ENCODE data around the gene FIBP.

The FIBP gene

DNA sequence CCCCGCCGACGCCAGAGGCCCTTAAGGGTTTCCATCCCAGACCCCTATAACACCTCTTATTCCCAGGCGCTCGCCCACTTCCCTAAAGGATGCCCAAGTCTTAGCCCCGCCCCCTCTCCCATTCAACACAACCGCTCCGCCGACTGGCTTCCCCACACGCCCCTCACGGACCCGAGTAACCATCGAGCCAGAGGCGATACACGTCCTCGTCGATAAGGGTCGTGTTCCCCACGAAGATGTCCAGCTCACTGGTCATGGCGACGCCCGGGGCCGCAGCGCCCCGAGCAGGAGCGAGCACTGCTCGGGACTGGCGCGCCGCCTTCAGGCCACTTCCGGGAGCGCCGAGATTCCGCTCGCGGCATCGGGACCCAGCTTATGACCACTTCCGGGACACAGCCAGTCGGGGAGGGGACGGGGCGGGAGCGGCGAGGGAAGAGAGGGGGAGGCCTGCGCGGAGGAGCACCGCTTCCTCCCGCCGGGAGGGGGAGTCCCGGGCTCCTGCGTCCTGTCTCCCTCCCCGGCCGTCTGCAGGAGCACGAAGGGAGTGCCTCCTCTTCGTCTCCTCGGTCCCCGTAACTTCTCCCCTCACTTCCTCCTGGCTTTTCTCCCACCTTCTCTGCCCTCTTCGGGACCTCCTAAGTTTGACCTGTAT is at the start of gene FIBP:
Gene FIBP, minus strand, starts transcription at position 309 of the 652 bp plus-strand sequence. Its CDS starts 53 bp downstream, at position 256.
- peak in 55 of 56 donors; percentile 82 to 98 (median 95) for DNase-seq

DNA sequence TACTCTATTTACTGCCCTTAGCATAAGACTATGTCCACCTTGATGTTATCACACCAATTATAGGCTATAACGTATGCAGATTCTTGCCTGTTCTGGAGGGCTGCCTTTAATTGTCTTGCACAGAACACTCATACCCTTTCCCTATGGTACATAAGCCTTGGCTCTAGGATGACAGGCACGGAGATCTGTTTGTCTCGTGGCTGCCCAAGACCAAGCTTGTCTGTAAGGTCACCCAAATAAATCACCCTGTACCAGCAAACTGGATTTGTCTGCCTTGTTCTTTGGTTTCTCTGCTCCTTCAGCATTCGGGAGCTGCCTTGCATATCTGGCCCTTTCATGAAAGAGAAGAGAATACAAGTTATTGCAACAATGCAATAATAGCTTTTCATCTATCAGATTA is 49.5 kb upstream of the FIBP start:
- no peak for DNase-seq

DNA sequence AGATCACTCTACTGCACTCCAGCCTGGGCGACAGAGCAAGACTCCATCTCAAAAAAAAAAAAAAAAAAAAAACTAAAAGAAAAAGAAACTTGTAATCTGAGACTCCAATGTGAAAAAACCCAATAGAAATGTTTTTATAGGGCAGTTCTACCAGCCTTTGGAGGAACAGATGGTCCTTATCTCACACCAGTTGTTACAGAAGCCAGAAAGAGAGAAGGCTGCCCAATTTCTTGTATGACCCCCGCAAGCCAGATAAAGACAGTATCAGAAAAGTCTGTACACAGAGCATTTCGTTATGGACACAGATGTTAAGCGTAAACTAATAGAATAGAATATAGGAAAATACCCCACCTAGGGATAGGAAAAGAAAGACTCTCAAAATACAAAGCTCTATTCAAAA is 45.7 kb upstream of the FIBP start:
- no peak for DNase-seq

DNA sequence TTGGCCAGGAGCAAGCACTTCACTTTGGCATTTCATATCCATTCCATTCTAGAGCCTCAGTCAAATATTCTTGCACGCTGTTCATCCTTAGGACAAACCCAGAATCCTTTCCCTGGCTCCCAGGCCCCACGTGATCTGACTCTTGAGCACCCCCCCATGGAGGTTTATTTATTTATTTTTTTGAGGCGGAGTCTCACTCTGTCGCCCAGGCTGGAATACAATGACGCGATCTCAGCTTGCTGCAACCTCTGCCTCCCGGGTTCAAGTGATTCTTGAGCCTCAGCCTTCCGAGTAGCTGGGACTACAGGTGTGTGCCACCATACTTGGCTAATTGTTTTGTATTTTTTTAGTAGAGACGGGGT is 44.3 kb upstream of the FIBP start:
- no peak for DNase-seq

DNA sequence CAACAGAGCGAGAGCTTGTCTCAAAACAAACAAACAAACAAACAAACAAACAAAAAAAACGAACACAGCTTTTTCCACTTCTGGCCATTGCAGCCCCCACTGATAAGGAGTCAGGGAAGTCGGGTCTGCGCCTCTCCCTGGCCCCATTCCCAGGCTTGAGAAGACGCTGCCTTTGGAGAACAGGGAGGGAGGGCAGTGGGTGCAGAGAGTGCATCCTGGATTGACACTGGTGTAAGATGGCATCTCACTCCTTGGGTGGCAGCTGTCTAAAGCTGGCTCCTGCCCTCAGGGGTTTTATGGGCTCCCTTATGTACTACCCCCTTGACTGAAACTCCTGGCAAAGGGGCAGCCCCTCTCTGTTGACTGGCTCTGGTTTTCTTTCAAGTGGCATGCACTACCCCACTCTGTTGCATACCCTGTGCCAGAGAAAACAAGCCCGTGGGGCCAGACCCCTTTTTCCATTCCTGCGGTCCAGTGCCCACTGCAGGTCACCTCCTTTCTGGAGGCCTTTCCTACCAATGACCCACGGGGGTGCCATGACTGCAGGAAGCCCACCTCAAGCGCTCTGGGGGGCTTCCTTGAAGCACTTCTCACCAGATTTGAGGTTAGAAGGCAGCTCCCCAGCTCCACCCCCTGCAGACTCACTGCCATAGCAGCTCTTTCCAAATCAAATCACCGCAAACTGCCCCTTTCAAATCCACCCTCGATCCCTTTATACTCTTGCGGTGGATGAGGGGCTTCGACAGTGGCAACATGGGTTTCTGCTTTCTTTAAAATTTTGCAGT is 43.7 kb upstream of the FIBP start:
- DNase-seq, result no peak

DNA sequence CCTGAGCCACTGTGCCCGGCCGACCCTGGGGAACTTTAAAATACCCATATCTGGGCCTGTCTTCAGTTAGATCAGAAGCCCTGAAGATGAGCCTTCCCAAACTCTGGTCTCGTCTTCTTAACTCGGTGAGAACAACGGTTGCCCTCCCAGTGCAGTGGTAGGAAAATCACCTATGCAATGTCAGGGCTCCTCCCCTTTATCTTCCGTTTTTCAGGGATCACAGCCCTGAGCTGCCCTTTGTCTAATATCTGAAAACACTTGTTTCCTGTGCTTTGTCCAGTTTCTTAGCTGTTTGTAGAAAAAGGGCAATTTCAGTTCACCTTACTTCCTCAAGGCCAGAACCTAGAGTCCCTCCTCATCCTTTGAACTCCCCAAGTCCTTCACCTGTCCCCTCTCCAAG is 40.4 kb upstream of the FIBP start:
- no peak for DNase-seq

DNA sequence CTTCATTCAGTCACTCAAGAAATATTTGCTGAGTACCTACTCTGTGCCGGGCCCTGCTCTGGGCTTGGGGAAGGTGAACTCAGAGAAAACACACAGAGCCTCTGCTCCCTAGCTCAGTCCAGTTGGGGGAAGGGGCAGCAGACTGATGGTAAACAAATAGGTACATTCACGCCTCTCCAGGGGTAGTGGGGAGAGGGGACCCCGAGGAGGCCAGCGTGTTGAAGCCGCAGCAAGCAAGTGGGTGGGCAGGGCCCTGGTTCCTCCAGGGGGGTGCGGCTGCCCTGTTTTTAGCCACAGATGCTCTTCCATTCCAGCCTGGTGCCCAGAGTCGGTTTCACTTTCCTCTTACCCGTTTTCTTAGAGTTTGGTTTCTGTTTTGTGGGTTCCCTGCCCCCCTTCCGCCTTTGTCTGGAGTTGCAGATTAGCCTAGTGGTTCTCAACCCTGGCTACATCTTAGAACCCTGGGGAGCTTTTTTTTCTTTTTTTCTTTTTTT is 39.7 kb upstream of the FIBP start:
- DNase-seq, result peak in 2 of 56 donors; percentile 5 to 36

DNA sequence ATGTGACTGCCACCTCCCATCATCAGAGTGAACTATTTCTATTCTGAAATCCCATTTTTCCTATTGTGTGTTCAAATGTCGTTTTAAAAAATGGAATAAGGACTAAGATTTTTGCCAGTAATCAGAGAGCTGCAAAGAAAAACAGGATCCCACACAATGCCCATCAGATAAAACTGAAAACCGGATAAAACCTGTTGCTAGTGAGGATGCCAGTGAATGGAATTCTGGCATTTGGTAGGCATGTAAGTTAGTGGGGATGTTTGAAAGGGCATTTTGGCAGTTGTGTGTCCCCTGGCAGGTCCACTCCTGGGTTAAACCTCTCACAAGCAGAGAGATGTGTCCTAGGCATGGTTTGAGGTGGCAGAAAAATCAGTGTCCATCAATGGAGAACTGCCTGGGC is 37.1 kb upstream of the FIBP start:
- no peak for DNase-seq

DNA sequence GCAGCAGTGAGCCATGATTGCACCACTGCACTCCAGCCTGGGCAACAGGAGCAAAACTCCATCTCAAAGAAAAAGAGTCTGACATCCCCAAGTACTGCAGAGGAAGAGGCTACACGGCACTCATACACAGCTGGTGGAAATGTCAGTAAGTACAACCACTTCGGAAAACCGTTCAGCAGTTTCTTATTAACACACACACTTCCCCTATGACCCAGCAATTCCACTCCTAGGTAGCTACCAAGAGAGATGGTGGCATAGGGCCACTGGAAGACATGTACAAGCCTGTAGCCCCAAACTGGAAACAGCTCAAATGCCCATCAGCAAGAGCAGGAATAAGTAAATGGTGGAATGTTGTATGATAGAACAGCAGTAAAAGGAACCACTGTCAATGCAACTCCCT is 34.3 kb upstream of the FIBP start:
- no peak for DNase-seq

DNA sequence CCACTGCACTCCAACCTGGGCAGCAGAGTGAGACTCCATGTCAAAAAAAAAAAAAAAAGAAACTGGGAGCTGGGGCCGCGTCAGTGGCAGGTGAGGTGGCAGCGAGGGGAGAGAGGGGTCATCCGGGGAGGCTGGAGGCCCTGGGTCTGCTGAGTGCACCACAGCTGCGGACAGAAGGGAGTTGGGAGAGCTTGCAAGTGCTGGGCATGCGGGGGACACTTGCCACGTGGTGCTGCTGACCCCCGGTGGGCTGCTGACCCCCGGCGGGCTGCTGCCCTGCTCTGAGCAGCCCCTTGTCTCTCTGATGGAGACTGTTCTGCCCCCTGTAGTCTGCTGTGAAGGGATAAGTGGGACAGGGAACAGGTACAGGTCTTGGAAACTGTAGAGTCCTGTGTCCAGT is 33.6 kb upstream of the FIBP start:
- DNase-seq, result no peak

DNA sequence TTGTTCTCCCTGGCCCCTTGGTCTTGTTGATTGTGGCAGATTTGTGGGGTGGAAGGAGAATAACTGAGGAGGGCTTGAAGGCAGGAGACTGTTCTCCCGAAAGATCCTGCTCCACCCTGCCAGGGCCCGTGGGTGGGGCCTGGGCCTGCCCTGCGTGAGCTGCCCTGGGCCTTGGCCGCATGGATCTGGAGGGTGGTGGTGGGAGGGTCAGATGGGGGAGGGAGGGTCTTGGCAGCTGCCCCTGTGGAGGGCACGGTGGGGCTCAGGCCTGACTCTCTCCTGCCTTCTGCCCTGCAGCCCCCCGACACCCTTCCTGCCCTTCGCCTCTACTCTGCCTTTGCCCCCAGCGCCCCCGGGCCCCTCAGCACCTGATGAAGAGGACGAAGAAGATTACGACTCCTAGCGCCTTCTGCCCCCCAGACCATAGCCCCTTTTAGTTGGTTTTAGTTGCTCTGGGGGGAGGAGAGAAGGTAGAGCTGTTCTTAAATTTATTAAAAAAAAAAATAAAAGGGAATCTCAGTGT is 32.8 kb upstream of the FIBP start:
- DNase-seq, result no peak

DNA sequence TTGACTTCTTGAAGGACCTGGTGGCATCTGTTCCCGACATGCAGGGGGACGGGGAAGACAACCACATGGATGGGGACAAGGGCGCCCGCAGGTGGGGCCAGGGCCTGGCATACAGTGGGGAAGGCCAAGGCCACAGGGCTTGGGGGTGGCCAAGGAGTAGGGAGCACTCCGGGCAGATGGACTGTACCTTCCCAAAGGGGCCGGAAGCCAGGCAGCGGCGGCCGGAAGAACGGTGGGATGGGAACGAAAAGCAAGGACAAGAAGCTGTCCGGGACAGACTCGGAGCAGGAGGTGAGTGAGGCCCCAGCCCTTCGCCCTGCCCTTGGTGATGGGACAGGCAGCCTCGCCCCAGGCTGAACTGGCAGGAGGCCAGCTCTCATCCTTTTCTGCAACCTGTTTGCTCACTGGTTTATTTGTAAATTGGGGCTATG is 32.1 kb upstream of the FIBP start:
- DNase-seq, result no peak

DNA sequence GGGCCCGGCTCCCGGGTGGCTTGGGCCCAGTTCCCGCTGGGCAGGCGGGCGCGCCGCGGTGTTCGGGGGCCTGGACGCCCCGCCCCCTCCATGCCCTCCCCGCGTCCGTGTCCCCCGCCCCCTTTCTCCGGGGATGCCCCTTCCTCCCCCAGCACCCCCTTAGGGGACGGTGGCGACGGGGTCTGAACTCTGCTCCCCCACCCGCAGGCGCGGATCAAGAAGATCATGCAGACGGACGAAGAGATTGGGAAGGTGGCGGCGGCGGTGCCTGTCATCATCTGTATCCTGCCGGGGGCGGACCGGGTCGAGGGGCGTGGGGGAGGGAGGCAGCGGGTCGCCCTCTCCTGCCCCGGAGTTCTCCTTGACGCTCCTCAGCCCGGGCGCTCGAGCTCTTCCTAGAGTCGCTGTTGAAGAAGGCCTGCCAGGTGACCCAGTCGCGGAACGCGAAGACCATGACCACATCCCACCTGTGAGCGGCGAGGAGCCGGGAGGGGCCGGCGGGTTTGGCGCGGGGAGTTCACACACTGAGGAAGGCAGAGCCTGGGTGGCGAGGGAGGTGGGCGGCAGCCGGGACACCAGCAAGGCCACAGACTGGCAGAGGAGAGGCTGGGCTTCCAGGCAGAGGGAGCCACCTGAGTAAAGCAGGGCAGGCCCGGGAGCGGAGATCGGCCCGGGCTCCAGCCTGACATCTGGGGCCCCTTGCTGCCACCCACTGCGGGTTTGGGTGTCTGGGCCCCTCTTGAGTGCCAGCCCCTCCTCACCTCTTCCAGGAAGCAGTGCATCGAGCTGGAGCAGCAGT is 31.5 kb upstream of the FIBP start:
- peak in 21 of 56 donors; percentile 31 to 65 (median 49) for DNase-seq

DNA sequence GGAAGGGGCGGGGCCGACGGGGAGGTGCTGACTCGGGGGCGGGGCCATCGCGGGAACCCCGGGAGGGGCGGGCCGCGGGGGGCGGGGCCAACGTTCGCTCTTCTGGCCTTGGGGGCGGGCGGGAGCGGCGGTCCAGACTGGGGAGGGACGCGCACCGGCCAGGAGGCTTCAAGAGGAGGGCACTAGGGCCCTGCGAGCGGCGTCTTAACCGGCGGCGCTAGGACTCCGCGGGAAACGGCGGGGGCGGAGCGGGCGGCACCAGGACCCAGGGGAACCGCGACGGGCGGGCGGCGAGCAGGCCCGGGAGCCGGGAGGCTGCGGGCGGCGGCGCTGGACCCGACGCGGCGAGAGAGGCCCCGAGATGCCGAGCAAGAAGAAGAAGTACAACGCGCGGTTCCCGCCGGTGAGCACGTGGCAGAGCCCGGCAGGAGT is 30.9 kb upstream of the FIBP start, which contains the start of gene DRAP1:
Gene DRAP1, plus strand, starts transcription at position 286 of the 432 bp plus-strand sequence. Its CDS starts 76 bp downstream, at position 362.
- DNase-seq, result peak; percentile 76 to 100 (median 98)

DNA sequence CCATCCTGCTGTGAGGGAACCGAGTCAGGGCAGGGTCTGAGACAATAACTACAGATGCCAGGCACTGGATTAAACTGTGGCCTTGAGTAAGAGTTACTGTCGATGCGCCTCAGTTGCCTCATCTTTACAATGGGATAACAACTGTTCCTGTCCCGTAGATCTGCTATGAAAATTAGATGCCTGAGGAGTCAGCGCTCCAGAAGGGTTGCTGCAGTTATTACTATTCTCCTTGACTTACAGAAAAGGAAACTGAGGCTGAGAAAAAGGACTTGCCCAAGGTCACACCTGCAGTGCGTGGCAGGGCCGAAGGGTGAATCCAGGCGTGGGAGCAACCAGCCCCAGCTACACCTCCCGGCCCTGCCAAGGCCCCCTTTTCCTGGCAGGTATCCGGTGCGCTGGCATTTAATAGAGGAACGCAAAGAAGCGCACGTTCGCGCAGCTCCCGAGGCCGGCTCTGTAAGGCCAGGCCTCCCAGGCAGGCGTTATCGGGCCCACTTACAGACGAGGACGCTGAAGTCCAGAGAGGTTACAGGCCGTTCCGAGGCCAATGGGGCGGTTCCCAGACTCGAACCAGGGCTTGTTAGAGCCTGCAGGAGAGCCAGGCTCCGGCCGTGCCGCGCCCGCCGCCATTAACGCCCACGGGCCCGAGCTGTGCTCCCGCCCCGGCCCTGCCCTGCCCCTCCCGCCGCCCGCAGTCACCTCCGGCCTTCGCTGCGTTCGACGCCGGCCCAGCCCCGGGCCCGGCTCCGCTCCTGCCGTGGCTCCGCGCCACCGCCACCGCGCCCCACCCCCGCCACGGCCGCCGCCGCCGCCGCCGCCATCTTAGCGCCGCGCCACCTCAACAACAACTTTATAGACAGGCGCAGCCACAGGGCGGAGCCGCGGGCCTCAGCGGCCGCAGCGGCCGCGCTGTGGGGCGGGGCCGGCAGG is 30.2 kb upstream of the FIBP start, which contains the start of gene C11orf68:
Gene C11orf68, minus strand, starts transcription at position 852 of the 930 bp plus-strand sequence. Its CDS starts 31 bp downstream, at position 821.
- peak in 4 of 56 donors; percentile 42 to 62 (median 52) for DNase-seq

DNA sequence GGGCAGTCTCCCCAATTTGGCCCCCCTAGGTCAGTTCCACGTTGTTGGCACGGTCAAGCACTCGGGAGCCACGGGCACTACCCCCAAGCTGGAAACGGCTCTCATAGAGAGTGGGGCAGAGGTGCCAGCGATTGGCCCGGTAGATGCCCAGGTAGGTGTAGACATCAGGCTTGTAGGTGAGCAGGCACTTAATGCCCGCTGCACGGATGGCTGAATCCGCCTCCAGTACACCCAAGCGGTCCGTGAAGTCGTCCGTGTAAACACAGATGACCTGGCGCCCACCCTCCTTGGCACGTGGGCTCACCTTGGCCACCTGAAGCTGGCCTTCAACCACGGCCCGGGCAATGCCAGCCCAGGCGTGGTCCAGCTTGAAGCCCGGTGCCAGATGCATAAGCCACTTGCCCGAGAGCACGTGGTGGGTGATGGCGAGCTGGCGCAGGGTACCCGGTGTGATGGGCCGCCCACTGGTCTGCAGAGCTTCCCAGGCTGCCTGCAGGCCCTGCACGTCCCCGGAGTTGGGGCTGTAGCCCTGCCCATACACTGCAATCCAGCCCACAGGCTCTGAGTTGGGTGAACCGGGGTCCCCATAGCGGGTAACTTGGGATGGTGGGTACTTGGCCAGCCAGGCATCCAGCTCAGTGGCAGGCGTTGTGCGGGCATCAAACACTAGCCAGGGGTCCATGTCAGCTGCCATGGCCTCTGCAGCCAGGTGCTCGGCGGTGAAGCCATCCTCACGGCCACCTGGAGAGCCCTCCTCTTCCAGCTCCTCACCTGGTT is 29.4 kb upstream of the FIBP start:
- no peak for DNase-seq

DNA sequence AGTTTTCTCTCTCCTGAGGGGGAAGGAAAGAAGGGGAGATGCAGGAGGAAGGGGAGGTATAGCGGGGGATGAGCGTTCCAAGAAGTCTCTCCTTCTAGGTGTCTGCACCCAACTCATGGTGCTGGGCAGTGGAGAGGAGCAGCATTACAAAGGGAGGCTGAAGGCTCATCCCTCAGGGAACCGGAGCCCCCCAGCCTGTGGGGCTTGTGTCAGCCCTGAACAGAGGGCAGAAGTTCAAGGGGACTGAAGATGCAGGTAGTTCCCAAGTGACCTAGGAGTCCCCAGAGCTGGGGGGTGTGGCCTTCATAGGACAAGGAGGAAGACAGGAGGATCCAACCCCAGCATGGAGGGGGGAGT is 28.8 kb upstream of the FIBP start:
- no peak for DNase-seq

DNA sequence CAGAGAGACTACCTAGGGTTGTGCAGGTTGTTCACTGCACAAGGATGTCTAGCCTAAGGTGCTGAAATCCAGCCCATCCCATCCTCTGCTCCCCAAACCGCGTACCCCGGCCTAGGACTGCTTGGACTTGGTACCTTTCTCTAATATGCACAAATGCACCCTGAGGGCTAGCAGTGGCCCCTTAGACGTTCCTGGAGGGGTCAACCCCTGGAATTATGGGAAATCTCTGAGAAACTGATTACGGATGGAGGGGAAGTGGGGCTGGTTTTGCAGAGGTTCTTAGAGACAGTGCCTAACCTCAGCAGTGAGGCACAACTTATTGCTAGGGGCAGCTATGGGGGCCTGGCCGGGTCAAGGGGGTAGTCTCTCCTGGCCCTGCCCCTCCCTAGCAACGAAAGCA is 28.1 kb upstream of the FIBP start:
- DNase-seq, result no peak

DNA sequence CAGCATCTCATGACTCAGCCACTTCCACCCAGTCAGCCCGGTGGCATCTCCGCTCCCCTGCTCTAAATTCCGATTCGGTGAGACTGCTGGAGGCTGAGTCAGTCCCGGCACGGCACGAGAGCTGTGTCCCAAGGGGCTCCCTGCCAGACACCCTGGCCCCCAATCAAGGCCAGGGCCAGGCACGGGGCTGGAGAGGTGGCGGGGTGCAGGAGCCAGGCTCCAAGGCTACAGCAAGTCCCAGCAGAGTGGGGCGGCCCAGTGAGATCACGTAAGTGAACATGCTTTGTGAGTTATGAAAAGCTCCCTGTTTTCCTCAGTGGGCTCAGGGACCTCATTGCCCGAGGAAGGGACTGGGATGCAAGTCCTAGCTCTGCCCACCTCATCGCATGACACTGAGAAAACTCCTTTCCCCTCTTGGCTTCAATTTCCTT is 27.6 kb upstream of the FIBP start:
- DNase-seq, result peak in 28 of 56 donors; percentile 8 to 81 (median 28)

All from nucleus accumbens (tissue), 56 donors.